OCI-LY7 (cell line): Measurements from ENCODE around the gene SPAG5. TPM values are rescaled to one million over a fixed set of nuclear protein-coding genes. Genes with fewer than 3 reads are reported as not detected.

ENCODE experiments used
- BruUV-seq: library from RNA; stranded (reverse); fragments of 400-500 nt; replicated peaks from 2 replicates; lab custom pipeline; 2021; lab: Mats Ljungman, UMichigan
- CTCF ChIA-PET: fragments of 300-600 bp; sonication (Branson Sonifier 250); formaldehyde crosslinking; loops from one replicate; lab custom pipeline; 2022; ENCODE audit warnings: antibody characterized with exemption; ENCODE audit not compliant: unreplicated experiment; lab: Charles Lee
- POLR2A ChIA-PET: fragments of 300-600 bp; sonication (Branson Sonifier 250); formaldehyde crosslinking; loops from one replicate; lab custom pipeline; 2022; ENCODE audit warnings: antibody characterized with exemption; lab: Charles Lee
- DNase-seq: peaks from one replicate; pipeline ENCODE4 v3.0.0-alpha.2; 2015; ENCODE audit warnings: low spot score
- H2AFZ ChIP-seq: fragments of 200-600 bp; sonication (generic), shearing (Covaris generic); 2 replicates; pipeline ENCODE4 v1.6.1; 2014; ENCODE audit warnings: mild to moderate bottlenecking, antibody characterized with exemption, low read length, moderate library complexity
- H3K27ac ChIP-seq: fragments of 200-600 bp; sonication (generic); 2 replicates; pipeline ENCODE4 v1.5.1; 2014; ENCODE audit warnings: mixed run types, low read depth, mild to moderate bottlenecking, moderate library complexity, low read length, inconsistent platforms; ENCODE audit not compliant: poor library complexity, severe bottlenecking
- H3K36me3 ChIP-seq: fragments of 200-600 bp; sonication (generic); 2 replicates; pipeline ENCODE4 v1.6.1; 2014; ENCODE audit warnings: mild to moderate bottlenecking, antibody characterized with exemption, low read length, moderate library complexity, mixed read lengths; ENCODE audit not compliant: insufficient read depth
- H3K4me1 ChIP-seq: fragments of 200-600 bp; sonication (generic); 2 replicates; pipeline ENCODE4 v1.5.1; 2014; ENCODE audit warnings: mild to moderate bottlenecking, low read length; ENCODE audit not compliant: insufficient read depth, poor library complexity, severe bottlenecking
- H3K4me2 ChIP-seq: fragments of 200-600 bp; sonication (generic); 2 replicates; pipeline ENCODE4 v1.6.1; 2014; ENCODE audit warnings: mild to moderate bottlenecking, low read length
- H3K4me3 ChIP-seq: fragments of 200-600 bp; sonication (generic); 2 replicates; pipeline ENCODE4 v1.5.1; 2014; ENCODE audit warnings: mild to moderate bottlenecking, low read depth, low read length; ENCODE audit not compliant: poor library complexity, severe bottlenecking
- H3K79me2 ChIP-seq: fragments of 200-600 bp; sonication (generic); 2 replicates; pipeline ENCODE4 v1.6.1; 2016; ENCODE audit warnings: low read depth, mild to moderate bottlenecking, low read length, moderate library complexity, mixed read lengths; ENCODE audit not compliant: insufficient read depth
- H3K9me2 ChIP-seq: fragments of 200-600 bp; sonication (generic); 2 replicates; pipeline ENCODE4 v1.6.1; 2016; ENCODE audit warnings: mild to moderate bottlenecking, low read length, mixed read lengths; ENCODE audit not compliant: insufficient read depth
- H3K9me3 ChIP-seq: fragments of 200-600 bp; sonication (generic); 2 replicates; pipeline ENCODE4 v1.6.1; 2014; ENCODE audit warnings: mild to moderate bottlenecking, mixed run types, low read length, mixed read lengths
- H4K20me1 ChIP-seq: fragments of 200-600 bp; sonication (generic); 2 replicates; pipeline ENCODE4 v1.6.1; 2014; ENCODE audit warnings: mild to moderate bottlenecking, antibody characterized with exemption, low read length, moderate library complexity, mixed read lengths; ENCODE audit not compliant: insufficient read depth
- EZH2phosphoT487 ChIP-seq: fragments of 200-600 bp; sonication (generic); IDR thresholded peaks from 2 replicates; pipeline ENCODE4 v1.6.1; 2018; ENCODE audit warnings: low read depth, borderline replicate concordance, mild to moderate bottlenecking, mixed run types, antibody characterized with exemption, low read length, moderate library complexity, mixed read lengths
- intact Hi-C: fragments of 100-400 bp; cut with micrococcal nuclease; formaldehyde crosslinking; loops from one replicate; pipeline ENCODE4 v1.10.0; 2022; ENCODE audit not compliant: unreplicated experiment
- total RNA-seq, 2 experiments: library from RNA; depleted of rRNA in 1 of 2; stranded (reverse); fragments of >200 nt in 1 of 2; shearing (Covaris generic) in 1 of 2; gene quantifications; 2 replicates each; pipeline ENCODE4 v1.2.3, GENCODE V29; 2014 to 2022
- TF ChIP-seq, protein P1 (sequence below): fragments of 200-600 bp; sonication (generic); conservative IDR thresholded peaks from 2 replicates; pipeline ENCODE4 v1.5.1; 2014; ENCODE audit warnings: mild to moderate bottlenecking, antibody characterized with exemption, low read length, moderate library complexity, mixed read lengths

SPAG5 gene
- total RNA-seq, 2 experiments from 2014 or later, result 152 to 161 TPM

GRCh38 chr17:28532050-28532960 lies 66.5 kb downstream of the SPAG5 start:
- no peaks in the 10 kb centered on the region for H3K79me2 ChIP-seq
- H3K36me3 ChIP-seq, result no peaks in the 10 kb centered on the region
- H3K27ac ChIP-seq, result no peak overlapping the region
- intact Hi-C loops, result no loop called here
- no peaks in the 10 kb centered on the region for H4K20me1 ChIP-seq
- H3K4me1 ChIP-seq, result no peaks in the 10 kb centered on the region
- no peak overlapping the region for H2AFZ ChIP-seq
- no peaks in the 10 kb centered on the region for H3K9me3 ChIP-seq
- no peak overlapping the region for H3K4me3 ChIP-seq
- no peak for DNase-seq
- no TSS peak for BruUV-seq
- TF ChIP-seq EZH2phosphoT487, result no peak
- TF ChIP-seq, protein P1, sequence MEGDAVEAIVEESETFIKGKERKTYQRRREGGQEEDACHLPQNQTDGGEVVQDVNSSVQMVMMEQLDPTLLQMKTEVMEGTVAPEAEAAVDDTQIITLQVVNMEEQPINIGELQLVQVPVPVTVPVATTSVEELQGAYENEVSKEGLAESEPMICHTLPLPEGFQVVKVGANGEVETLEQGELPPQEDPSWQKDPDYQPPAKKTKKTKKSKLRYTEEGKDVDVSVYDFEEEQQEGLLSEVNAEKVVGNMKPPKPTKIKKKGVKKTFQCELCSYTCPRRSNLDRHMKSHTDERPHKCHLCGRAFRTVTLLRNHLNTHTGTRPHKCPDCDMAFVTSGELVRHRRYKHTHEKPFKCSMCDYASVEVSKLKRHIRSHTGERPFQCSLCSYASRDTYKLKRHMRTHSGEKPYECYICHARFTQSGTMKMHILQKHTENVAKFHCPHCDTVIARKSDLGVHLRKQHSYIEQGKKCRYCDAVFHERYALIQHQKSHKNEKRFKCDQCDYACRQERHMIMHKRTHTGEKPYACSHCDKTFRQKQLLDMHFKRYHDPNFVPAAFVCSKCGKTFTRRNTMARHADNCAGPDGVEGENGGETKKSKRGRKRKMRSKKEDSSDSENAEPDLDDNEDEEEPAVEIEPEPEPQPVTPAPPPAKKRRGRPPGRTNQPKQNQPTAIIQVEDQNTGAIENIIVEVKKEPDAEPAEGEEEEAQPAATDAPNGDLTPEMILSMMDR, result no peak
- no peaks in the 10 kb centered on the region for H3K9me2 ChIP-seq
- POLR2A ChIA-PET, result no interaction called here
- no peak overlapping the region for H3K4me2 ChIP-seq
- CTCF ChIA-PET, result no interaction called here

- TF ChIP-seq, protein P1, result no peak
- no peak for TF ChIP-seq EZH2phosphoT487
- no peak for DNase-seq
Observed at GRCh38 chr17:28530926-28531325, 67.9 kb downstream of the SPAG5 start.

GRCh38 chr17:28530250-28530649 lies 68.6 kb downstream of the SPAG5 start:
- Histone ChIP-seq H3K27ac (no peak overlapping the region), H2AFZ (no peak overlapping the region), H3K4me2 (no peak overlapping the region), H3K4me3 (no peak overlapping the region), H3K9me2 (no peaks in the 10 kb centered on the region), H3K36me3 (no peaks in the 10 kb centered on the region), H3K4me1 (no peaks in the 10 kb centered on the region), H3K79me2 (no peaks in the 10 kb centered on the region), H3K9me3 (no peaks in the 10 kb centered on the region), H4K20me1 (no peaks in the 10 kb centered on the region)
- DNase-seq, result no peak
- ChIA-PET POLR2A (no interaction called here), CTCF (no interaction called here)
- intact Hi-C loops, result no loop called here
- TF ChIP-seq EZH2phosphoT487, result no peak
- TF ChIP-seq, protein P1, result no peak
- BruUV-seq, result no TSS peak

More at GRCh38 chr17:28530926-28531325, 67.9 kb downstream of the SPAG5 start:
- H3K4me1 ChIP-seq, result no peaks in the 10 kb centered on the region
- no peaks in the 10 kb centered on the region for H3K36me3 ChIP-seq
- H2AFZ ChIP-seq, result no peak overlapping the region
- no TSS peak for BruUV-seq
- no peak overlapping the region for H3K4me3 ChIP-seq
- no peaks in the 10 kb centered on the region for H3K9me3 ChIP-seq
- intact Hi-C loops, result no loop called here
- no peaks in the 10 kb centered on the region for H3K9me2 ChIP-seq
- no peak overlapping the region for H3K27ac ChIP-seq
- ChIA-PET CTCF (no interaction called here), POLR2A (no interaction called here)
- no peaks in the 10 kb centered on the region for H4K20me1 ChIP-seq
- no peak overlapping the region for H3K4me2 ChIP-seq
- no peaks in the 10 kb centered on the region for H3K79me2 ChIP-seq
